GM12892 (cell line): ENCODE results near the gene CNOT6.

Experiments
- POLR2A ChIP-seq: IDR thresholded peaks from 2 replicates; pipeline ENCODE4 v1.6.1; 2011; ENCODE audit warnings: low read depth, low read length, control low read depth
- POLR2AphosphoS5 ChIP-seq: IDR thresholded peaks from 2 replicates; pipeline ENCODE4 v1.6.1; 2011; ENCODE audit warnings: low read depth, low read length, control low read depth
- TAF1 ChIP-seq: IDR thresholded peaks from 2 replicates; pipeline ENCODE4 v1.6.1; 2011; ENCODE audit warnings: low read depth, mild to moderate bottlenecking, control low read depth, low read length, borderline replicate concordance

DNA sequence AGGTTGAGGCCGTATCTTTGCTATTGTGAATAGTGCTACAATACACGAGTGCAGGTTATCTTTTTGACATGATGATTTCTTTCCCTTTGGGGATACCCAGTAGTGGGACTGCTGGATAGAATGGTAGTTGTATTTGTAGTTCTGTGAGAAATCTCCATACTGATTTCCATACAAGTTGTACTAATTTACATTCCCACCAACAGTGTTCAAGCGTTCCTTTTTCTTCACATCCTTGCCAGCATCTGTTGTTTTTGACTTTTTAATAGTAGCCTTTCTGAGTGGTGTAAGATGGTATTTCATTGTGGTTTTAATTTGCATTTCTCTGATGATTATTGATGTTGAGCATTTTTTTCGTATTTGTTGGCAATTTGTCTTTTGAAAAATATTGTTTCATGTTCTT is 41.4 kb downstream of the CNOT6 start:
- TF ChIP-seq POLR2AphosphoS5: no peak
- no peak for TF ChIP-seq POLR2A
- TF ChIP-seq TAF1: no peak
